Left renal cortex interstitium (tissue), 4 donors: ENCODE measurements around the gene GRK4. TPM values are rescaled to one million over a fixed set of nuclear protein-coding genes. Genes with fewer than 3 reads are reported as not detected.
"Not testable (repeated sequence)": the region's sequence is repeated elsewhere in the genome, so short reads cannot be mapped to it uniquely, and the experiment has no call there.

ENCODE experiments used
- DNase-seq, 4 donors: peaks; one replicate each; pipeline ENCODE4 v3.0.0-alpha.2; 2013; ENCODE audit warnings: low read depth in 4 of 4, low spot score in 2 of 4, missing footprints in 1 of 4
- polyA plus RNA-seq, 4 donors: library from polyadenylated mRNA; unstranded; fragments of 120-200 nt; gene quantifications; one replicate each; pipeline ENCODE4 v1.2.1, GENCODE V29; 2013; ENCODE audit not compliant: insufficient read length in 4 of 4

GRK4 gene
- polyA plus RNA-seq, 4 donors, result 7.6 to 12.1 (median 8.9) TPM

DNA sequence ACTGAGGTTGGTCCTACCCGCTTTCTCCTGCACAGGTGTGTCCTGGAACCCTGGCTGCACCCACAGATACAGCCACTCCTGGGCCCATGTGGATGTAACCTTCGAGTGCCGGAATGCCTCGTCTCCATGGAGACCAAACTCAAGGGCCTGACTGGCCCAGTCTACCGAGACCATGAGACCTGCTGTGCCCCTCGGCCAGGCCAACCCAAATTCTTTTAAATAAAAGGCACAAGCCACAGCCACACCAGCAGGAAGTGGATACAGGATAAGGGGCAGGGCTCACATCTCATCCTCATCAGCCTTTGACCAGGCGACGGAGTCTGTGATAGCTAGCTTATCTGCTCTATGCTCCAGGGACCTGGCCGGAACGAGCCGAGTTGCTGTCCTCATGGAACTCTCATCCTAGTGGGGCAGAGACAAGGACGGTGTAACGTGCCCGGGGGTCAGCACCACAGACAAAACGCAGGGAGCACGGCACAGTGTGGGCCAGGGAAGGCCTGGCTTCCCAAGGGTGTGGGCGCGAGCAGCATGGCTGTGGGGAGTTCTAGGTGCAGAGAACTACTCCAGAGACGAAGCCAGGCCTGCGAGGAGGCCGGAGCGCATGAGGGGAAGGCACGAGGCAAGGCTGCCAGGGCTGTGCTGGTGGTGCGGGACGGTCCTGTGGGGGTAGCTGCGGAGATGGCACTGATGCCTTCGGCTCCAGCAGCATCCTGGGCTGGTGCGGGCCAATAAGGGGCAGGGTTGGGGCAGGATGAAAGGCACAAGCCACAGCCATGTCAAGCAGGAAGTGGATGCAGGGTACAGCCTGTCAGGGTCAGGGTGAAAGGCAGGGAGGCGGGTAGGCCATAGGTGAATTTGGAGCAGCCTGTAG, 22.9 kb upstream of the GRK4 start:
- DNase-seq, result no peak

DNA sequence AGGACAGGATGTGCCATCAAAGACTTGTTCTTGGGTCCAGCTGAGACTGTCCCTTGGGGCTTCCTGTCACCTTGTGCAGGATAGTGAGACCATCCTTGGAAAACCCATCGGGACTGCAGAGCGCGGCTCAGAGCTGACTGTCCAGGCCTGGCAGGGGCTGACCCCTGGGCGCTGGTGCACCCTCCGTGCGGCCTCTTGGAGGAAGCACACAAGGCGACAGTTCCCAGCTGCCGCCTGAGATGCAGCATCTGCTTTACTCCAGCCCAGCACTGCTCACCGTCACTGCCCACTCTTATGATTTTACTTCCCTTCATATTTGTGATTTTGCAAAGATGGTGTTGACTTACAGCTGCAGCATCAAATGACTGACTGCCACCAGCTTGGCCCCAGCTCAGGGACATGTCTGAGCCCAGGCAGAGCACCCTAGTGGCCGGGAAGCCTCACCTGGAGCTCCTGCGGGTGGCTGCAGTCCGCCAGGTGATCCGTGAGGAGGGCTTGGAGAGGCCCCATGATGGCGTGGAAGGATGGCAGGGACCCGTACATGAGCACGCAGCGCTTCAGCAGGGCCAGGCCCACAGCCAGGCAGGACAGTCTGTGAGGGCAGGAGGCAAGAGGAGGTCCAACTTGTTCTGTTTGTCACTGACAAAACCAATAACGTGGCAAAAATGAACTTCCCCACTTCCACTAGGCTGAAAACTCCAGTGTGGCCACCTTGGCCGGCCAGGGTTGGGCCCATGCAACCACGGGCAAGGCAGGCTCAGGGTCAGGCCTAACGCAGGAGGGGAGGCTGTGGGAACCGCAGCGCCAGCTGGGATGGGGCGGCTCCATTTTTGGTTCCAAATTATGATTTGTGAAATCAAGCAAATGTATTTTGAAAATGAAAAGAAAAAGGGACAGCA, 22.0 kb upstream of the GRK4 start:
- DNase-seq, result no peak

DNA sequence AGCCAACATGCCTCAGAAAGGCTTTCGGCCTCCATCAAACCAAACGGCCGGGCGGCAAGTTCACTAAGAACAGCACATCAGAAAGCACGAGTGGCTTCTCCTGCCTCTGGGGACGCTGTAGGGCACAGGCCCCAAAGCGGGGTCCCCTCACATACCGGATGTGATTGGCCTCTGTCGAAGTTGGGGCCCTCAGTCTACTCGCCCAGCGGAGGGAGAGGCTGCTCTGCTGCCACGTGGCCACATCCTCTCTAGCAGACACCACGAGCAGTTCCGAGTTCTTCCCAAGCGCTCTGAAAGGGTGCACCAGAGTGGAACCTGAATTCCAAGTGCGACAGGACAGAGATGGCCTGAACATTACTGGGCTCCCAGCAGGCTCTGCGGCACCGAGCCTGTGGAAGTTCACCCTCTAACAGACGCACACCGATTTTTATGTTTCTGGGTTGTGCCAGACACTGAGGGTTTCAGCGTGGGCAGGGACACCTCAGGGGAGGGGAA, 21.3 kb upstream of the GRK4 start:
- DNase-seq, result no peak

DNA sequence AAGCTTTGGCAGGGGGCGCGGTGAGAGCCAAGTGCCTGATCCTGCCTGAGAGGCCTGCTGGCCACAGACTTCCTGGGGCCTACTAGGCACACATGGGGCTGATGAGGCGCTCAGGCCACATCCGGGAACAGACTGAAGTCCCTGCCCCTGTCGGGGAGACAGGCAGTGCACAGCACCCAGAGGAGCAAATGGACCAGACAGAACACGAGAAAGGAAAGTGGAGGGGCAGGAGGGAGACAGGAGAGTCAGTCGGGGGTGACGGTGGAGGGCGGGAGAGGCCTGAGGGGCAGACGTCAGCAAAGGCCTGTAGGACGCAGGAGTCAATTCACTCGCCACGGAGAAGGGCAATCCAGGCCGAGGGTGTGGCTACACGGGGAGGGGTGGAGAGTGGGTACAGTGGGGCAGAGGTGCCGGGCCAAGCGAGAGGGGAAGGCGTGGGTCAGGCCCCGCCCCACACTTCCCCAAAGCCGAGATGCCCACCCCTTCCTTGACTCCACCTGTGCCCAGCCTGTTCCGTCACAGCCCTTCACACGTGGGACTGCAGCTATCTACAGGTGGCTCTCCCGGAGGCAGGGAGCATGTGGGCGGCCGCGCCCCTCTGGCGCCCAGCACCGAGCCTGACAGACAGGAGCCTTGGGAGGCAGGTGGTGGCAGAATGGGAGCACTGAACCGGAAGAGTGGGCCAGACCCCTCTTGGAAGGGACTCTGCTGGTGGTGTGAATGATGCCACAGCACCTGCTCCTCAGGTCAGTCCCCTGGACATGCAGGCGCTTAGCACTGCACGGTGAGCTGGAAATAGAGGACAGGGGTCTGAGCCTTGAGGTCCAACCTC, 20.6 kb upstream of the GRK4 start:
- DNase-seq, result no peak

DNA sequence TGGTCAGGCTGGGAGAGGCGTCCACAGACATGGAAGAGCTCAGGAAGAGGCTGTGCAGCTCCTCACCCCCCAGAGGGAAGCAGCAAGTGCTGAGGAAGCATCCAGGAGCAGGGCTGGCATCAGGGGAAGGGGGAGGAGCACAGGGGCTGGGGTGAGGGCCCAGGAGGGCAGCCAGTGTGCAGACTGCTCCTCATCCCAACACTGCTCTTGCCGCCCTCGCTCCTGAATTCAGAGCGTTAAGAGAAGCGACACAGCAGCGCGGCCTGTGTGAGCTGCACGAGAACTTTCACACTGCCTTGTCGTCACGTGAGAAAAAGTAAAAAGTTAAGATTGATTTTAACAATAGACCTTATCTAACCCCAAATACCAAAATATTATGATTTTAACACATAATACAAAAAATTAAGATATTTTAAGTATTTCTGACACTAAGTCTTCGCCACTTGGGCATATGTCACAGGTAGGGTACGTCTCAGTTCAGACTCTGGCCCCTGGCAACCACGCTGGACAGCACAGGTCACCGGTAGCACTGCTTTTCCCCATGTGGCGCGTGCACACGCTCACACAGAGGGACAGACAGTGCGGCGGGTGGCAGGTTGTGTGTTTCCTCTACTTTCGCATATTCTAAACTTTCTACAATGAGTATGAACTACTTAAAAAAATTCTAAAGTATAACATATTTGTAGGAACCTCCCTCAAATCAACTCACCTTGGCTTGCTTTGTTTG, 19.8 kb upstream of the GRK4 start:
- no peak for DNase-seq

DNA sequence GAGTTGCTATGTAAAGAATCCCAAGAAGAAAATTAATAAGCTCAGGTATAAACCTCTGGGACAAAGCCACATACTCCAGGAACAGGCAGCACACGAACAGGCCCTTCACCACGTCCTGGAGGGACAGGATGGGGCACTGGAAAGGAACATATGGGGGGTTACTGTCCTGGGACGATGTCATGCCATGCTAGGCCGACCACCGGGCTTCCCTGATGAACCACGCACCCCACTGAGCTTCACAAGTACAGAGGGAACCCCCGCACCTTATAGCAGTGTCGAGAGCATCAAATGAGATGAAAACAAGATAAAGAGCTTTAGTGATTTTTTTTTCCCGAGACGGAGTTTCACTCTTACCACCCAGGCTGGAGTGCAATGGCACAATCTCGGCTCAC, 19.3 kb upstream of the GRK4 start:
- no peak for DNase-seq

DNA sequence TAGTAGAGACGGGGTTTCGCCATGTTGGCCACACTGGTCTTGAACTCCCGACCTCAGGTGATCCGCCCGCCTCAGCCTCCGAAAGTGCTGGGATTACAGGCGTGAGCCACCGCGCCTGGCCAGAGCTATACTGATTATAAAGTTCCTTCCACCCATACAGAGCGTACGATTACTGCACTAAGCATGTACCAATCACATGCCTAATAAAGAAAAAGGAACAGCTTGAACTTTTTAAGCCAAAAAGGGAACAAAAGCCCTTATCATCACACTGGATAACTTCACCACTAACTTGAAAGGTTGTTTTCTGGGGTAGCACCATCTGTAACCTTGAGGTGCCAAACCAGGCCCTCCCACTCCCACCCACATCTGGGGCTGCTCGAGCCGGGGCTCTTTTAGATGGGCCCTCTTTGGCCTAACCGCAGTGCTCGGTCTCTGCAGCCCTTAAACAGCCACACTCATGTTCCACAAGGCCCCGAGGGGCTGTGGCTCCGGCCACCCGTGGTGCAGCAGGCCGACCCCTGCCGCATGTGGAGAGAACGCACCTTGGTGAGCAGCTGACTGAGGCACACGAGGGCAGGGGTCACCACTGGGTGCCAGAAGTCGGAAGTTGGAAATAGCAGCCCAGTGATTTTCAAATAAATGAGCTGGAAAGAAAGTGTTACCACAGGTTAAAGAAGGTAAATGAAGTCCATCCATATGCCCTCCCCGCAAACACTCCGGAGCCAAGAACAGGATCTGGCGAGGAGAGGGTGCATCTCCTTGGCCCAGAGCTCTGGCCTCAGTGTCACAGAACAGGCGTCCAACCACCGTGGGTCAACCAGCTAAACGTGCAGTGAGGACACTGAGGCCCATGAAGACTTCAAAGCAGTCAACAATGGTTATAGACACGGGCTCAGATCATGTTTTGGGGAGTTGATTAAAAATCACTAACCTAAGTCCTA, 18.5 kb upstream of the GRK4 start:
- DNase-seq, result no peak

DNA sequence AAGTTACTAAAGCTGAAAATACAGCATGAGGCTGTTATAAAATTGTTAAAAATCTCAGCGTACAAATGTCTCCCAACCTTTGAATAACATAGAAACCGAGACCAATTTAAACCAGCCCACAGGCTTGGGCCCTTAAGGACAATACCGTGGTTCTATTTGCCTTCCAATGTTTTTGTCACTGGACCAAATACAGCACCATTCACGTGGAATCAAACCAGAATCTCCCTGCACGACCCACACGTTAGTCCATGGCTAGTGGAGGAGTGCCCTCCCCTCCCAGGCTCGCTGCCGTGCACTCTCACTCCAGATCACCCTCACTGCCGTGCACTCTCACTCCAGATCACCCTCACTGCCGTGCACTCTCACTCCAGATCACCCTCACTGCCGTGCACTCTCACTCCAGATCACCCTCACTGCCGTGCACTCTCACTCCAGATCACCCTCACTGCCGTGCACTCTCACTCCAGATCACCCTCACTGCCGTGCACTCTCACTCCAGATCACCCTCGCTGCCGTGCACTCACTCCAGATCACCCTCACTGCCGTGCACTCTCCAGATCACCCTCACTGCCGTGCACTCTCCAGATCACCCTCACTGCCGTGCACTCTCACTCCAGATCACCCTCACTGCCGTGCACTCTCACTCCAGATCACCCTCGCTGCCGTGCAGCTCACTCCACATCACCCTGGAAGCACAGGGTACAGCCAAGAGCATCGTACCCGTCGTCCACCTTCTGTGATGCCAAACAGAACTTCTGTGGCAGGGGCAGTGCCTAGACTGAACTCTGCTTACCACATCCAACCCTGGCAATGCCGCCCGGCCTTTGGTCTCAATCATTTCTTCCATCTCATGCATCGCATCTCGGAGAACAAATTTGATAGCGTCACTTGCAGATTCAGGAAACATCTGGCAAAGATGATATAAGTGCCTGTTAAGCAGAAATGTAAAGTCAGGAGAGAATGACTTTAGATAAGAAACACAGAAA, 17.5 kb upstream of the GRK4 start:
- DNase-seq, result not testable (repeated sequence)

DNA sequence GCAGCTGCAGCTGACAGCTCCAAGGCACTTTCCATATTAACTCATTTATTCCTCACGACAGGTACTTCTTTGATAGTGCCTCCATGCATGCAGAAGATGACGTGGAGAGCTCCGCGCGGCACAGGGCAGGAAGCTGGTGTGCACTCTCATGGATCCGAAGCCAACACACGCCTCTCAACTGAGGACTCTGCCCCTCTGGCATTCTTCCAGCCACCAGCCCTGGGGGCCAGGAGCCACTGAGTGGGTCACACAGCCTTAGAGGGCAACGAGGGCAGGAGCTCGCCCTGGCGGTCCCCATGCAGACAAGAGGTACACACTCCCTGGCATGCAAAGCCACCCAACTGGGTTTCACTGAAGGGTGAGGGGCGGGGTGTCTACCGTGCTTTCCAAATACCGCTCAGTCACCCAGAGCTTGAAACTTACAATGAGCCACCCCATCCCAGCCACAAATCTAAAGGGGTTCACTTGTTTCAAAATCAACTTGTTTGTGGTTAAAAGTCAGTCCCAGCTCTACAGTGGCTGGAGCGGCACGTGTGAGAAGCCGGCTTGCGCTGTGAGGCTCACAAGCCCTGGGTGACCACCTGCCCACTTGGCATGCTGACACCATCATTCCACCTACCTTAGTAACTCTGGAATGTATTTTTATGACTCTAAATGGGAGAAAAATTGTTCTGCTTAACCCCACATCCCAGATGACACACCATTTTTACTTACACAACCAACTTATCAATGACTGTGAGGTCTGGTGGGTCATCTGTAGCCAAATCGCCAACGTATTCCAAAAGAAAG, 16.4 kb upstream of the GRK4 start:
- no peak for DNase-seq

DNA sequence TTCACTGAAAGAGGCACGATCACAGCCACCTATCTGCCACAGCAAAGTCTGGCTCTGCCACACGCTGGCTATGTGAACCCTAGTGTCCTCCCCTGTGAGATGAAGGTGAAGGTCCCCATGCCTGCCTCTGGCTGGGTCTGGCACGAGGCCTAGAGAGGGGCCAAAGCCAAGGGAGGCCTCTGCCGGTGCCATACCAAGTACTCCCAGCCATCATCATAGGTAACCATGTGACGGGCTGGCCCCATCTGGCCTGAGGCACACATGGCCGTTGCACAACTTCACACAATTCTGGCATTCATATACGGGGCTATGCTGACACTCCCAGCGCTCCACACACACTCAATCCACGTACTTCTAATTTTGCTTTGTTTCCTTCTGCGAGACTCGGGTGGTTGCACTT, 15.4 kb upstream of the GRK4 start:
- no peak for DNase-seq

DNA sequence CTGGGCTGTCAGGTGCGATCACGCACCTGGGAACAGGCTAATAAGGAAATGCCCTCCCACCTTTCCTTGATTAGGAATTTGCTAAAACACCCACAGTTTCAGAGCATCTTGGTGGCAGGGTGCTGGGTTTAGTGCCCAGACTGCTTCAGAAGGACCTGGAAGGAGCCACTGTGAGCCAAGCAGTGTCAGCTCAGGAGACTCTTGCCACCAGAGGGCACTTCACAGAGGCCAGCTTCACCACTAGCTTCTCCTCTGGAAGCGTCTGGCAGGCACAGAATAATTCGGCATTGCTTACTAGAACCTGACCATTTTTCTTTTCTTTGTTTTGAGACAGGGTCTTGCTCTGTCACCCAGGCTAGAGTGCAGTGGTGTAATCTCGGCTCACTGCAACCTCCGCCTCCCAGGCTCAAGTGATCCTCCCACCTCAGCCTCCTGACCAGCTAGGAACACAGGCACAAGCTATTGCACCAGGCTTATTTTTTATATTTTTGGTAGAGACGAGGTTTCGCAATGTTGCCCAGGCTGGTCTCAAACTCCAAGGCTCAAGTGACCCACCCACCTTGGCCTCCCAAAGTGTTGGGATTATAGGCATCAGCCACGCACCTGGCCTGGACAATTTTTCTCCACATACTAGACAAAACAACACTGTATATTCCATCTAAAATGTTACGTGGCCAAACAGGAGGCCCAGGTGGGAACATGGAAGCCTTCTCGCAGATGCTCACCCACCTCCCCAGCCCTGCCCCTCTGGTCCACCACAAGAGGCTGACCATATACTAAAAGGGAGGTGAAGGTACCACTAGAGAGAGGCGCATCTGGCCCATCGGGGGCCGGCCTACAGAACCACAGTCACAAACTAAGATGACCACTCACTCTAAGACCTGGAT, 14.2 kb upstream of the GRK4 start:
- DNase-seq, result no peak

DNA sequence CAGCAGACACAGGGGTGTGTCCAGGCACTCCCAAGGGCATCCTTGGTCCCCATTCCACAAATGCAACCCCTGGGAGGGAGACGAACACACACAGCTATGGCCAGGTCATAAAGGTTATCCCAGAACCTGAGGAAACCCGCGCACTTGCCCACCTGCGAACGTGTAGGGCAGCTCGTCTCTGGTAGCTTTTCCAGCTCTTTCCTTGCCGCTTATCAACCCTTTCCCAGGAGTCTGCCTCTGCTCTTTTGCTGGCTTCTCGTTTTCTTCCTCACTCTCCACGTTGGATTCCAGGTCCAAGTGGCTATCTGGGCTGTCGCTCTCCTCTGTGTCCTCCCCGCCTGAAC, 13.6 kb upstream of the GRK4 start:
- DNase-seq, result no peak

DNA sequence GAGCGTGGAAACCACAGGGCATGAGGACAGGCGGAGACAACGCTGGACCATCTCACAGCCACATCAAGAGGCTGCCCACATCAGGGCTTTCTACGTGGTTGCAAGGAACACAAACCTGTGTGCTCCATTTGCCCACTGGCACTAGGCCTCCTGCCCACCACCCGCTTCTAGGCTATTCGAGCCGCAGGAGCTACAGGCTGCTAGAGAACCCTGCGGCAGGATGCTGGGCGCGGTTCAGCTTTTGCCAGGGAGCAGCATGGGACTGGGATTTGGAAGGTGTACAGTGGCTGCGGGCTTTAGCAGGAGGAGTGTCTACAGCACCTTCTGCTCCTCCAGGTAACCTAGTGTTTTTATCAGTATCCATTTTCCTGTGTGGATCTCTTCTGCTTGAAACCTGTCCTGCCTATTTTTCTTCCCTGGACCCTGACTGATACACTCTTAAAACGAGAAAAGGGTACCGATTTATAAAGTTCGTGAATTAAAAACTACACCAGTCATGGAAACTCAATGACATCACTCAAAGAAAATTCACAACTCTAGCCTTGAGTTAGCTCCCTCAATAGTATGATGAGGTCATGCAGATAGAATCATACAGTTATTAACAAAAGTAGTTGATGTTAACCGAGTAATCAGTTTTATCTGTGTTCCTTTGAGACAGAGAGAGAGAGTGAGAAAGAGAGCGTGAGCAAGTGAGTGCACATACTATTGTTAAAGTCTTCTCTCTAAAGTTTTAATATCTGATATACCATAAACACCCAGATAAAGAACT, 13.0 kb upstream of the GRK4 start:
- DNase-seq, result no peak

DNA sequence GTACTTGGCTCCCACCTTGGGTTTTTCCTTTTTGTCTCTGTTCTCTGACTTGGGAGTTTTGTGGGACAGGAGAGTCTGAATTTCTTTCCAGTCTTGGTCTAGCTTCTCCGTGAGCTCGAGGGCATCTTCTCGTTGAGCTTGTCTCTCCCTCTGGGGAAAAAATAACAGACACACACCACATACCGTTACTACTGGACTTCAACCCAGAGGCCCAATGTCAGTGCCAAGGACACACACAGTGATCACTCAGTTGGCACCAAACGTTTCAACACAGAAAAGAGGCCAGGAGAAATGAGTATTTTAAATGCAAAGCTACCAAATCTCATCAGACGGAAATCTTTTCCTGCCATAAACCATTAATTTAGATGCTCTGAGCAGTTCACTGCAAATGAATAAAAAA, 9.9 kb upstream of the GRK4 start:
- DNase-seq, result no peak
